ENCODE data around the gene FLOT1. TPM values are rescaled to one million over a fixed set of nuclear protein-coding genes. Genes with fewer than 3 reads are reported as not detected.

The FLOT1 gene
- total RNA-seq, 4 donors from 2014 or later = 115 to 214 (median 166) TPM

GRCh38 chr6:30679765-30680535, 62.5 kb downstream of the FLOT1 start:
- peak overlapping the region; percentile 95 to 99 (median 97) for H3K27ac ChIP-seq (replicated peaks in 1 of 4)

GRCh38 chr6:30678964-30679726, 63.3 kb downstream of the FLOT1 start:
- Histone ChIP-seq H3K27me3 (no peaks in the 10 kb centered on the region), H3K9me3 (no peaks in the 10 kb centered on the region), H3K4me3 (peak overlapping the region; percentile 24 to 74 (median 56)), H3K27ac (replicated peaks in 1 of 4) (peak overlapping the region; percentile 95 to 99 (median 97)), H3K36me3 (peaks cover 30 to 55% (median 46%) of the 10 kb centered on the region in 4 donors), H3K4me1 (peaks cover 51 to 61% (median 60%) of the 10 kb centered on the region in 4 donors)
- intact Hi-C loops (cut with DNase I) = no loop called here
- TF ChIP-seq POLR2A (IDR thresholded peaks at IDR 0.05; ENCODE audit: low read depth) (no peak), POLR2AphosphoS5 (IDR thresholded peaks at IDR 0.05) (peak; percentile 53 to 85), EP300 (IDR thresholded peaks at IDR 0.05) (no peak), CTCF (IDR thresholded peaks at IDR 0.05) (peak; percentile 95 to 99 (median 98))
- 14% methylated on average over 22 of the region's 31 CpGs for WGBS
- DNase-seq (ENCODE audit: extremely low spot score) = peak; percentile 95

More at GRCh38 chr6:30679765-30680535, 62.5 kb downstream of the FLOT1 start:
- Histone ChIP-seq H3K27me3 (no peaks in the 10 kb centered on the region), H3K4me3 (peak overlapping the region; percentile 42 to 85 (median 72)), H3K4me1 (peaks cover 55 to 69% (median 68%) of the 10 kb centered on the region in 4 donors), H3K9me3 (no peaks in the 10 kb centered on the region), H3K36me3 (peaks cover 30 to 59% (median 46%) of the 10 kb centered on the region in 4 donors)
- no peak for TF ChIP-seq EP300 (IDR thresholded peaks at IDR 0.05)
- TF ChIP-seq POLR2A (IDR thresholded peaks at IDR 0.05; ENCODE audit: low read depth) = no peak
- intact Hi-C loops (cut with DNase I) = loop anchor here (1.0 to 10.0 kb wide), 2 partner anchors 42 to 205 kb away; partner anchors contain the start of gene DDR1
- DNase-seq (ENCODE audit: extremely low spot score) = no peak
- 54% methylated on average over 7 of the region's 7 CpGs for WGBS

Small RNAs within 50 kb of the gene (small RNA-seq; reads per million reads assigned to genes)
- gene RF00019 = 0 reads per million in 3 donors
- gene RN7SL353P = 0 reads per million in 3 donors

Other genes with a start within 250 kb of the FLOT1 start
- gene GNL1, start 186.2 kb downstream of the FLOT1 start, total RNA-seq = 10 to 100 TPM; 30.3 to 53.5 (median 36.1) TPM
- 10 to 100 TPM in 1 of 4 donors, 1 to 10 TPM in 3; 3.8 to 10.6 (median 4.5) TPM for gene PRR3, start 185.4 kb downstream of the FLOT1 start, total RNA-seq
- 10 to 100 TPM; 39.0 to 60.8 (median 51.4) TPM for gene ABCF1, start 171.2 kb downstream of the FLOT1 start, total RNA-seq
- 10 to 100 TPM; 24.5 to 53.6 (median 37.9) TPM for gene PPP1R10, start 125.4 kb downstream of the FLOT1 start, total RNA-seq
- 10 to 100 TPM; 36.0 to 41.8 (median 40.0) TPM for gene MRPS18B, start 124.8 kb downstream of the FLOT1 start, total RNA-seq
- gene ATAT1, start 115.8 kb downstream of the FLOT1 start, total RNA-seq = 1 to 10 TPM; 2.7 to 8.7 (median 5.1) TPM
- gene C6orf136, start 95.6 kb downstream of the FLOT1 start, total RNA-seq = 10 to 100 TPM in 3 of 4 donors, 1 to 10 TPM in 1; 8.0 to 28.2 (median 24.0) TPM
- 10 to 100 TPM; 20.3 to 41.1 (median 31.1) TPM for gene DHX16, start 69.7 kb downstream of the FLOT1 start, total RNA-seq
- 100 to 1,000 TPM in 1 of 4 donors, 10 to 100 TPM in 3; 39.5 to 104 (median 59.8) TPM for gene PPP1R18, start 56.0 kb downstream of the FLOT1 start, total RNA-seq
- 10 to 100 TPM in 1 of 4 donors, 1 to 10 TPM in 3; 4.6 to 10.2 (median 6.2) TPM for gene NRM, start 51.7 kb downstream of the FLOT1 start, total RNA-seq
- 10 to 100 TPM; 10.8 to 20.3 (median 13.1) TPM for gene MDC1, start 25.4 kb downstream of the FLOT1 start, total RNA-seq
- gene TUBB, start 22.3 kb downstream of the FLOT1 start, total RNA-seq = 100 to 1,000 TPM; 208 to 398 (median 272) TPM
- 10 to 100 TPM in 2 of 4 donors, 1 to 10 TPM in 2; 8.9 to 45.4 (median 11.0) TPM for gene IER3, start 1.9 kb upstream of the FLOT1 start, total RNA-seq
- gene DDR1, start 141.8 kb upstream of the FLOT1 start, total RNA-seq = 10 to 100 TPM; 10.4 to 37.9 (median 23.3) TPM
- 10 to 100 TPM in 1 of 4 donors, 1 to 10 TPM in 3; 6.3 to 15.4 (median 8.2) TPM for gene GTF2H4, start 165.5 kb upstream of the FLOT1 start, total RNA-seq
- 10 to 100 TPM in 3 of 4 donors, 1 to 10 TPM in 1; 6.6 to 16.9 (median 12.6) TPM for gene VARS2, start 171.6 kb upstream of the FLOT1 start, total RNA-seq
- 1 to 10 TPM in 1 of 4 donors, not detected in 3; 1.1 TPM for gene SFTA2, start 189.5 kb upstream of the FLOT1 start, total RNA-seq
- gene MUCL3, start 198.3 kb upstream of the FLOT1 start, total RNA-seq = not detected
- gene MUC21, start 241.0 kb upstream of the FLOT1 start, total RNA-seq = 1 to 10 TPM in 1 of 4 donors, not detected in 3; 2.1 TPM

All from esophagus muscularis mucosa (tissue), 4 donors.